Measurements from ENCODE around the gene C6orf62. TPM values are rescaled to one million over a fixed set of nuclear protein-coding genes. Genes with fewer than 3 reads are reported as not detected.

Gene C6orf62
- polyA plus RNA-seq, 1 donor from 2014 or later: 105 TPM

GRCh38 chr6:24659561-24659960 lies 59.4 kb downstream of the C6orf62 start:
- peaks cover 9% of the 10 kb centered on the region for H3K36me3 ChIP-seq (ENCODE audit: insufficient read depth, low read length)
- no peaks in the 10 kb centered on the region for H4K20me1 ChIP-seq (ENCODE audit: insufficient read depth)
- H3F3A ChIP-seq (ENCODE audit: insufficient read depth, low read length, poor library complexity, severe bottlenecking): no peaks in the 10 kb centered on the region
- H3K9me2 ChIP-seq (ENCODE audit: insufficient read depth, low read length): no peaks in the 10 kb centered on the region
- TF ChIP-seq REST (IDR thresholded peaks at IDR 0.05; ENCODE audit: borderline replicate concordance): no peak
- TF ChIP-seq CTCF (IDR thresholded peaks at IDR 0.05; ENCODE audit: poor library complexity, severe bottlenecking): no peak
- TF ChIP-seq MXI1 (conservative IDR thresholded peaks at IDR 0.05; ENCODE audit: poor library complexity, severe bottlenecking): no peak
- no peak for TF ChIP-seq SMC3 (conservative IDR thresholded peaks at IDR 0.05; ENCODE audit: poor library complexity)
- no peak for TF ChIP-seq POLR2AphosphoS5 (IDR thresholded peaks at IDR 0.05)
- TF ChIP-seq EZH2 (IDR thresholded peaks at IDR 0.05; ENCODE audit: borderline replicate concordance, insufficient read depth, low read length, poor library complexity, severe bottlenecking): no peak
- no peak for TF ChIP-seq EP300 (conservative IDR thresholded peaks at IDR 0.05; ENCODE audit: poor library complexity, severe bottlenecking)
- TF ChIP-seq TAF1 (IDR thresholded peaks at IDR 0.05; ENCODE audit: low read depth): no peak
- no peak for TF ChIP-seq RAD21 (conservative IDR thresholded peaks at IDR 0.05)
- no peaks in the 10 kb centered on the region for H3K27me3 ChIP-seq (ENCODE audit: insufficient read depth, low read depth, low read length)
- H3K4me2 ChIP-seq (ENCODE audit: low read length): no peak overlapping the region
- no peaks in the 10 kb centered on the region for H3K9me3 ChIP-seq (ENCODE audit: low read length)
- H3K4me3 ChIP-seq (ENCODE audit: low read length): no peak overlapping the region
- no peak overlapping the region for H2AFZ ChIP-seq (ENCODE audit: low read depth, low read length)
- H3K9ac ChIP-seq (ENCODE audit: low read length): no peak overlapping the region
- H3K27ac ChIP-seq (ENCODE audit: low read length): no peak overlapping the region
- H3K79me2 ChIP-seq (replicated peaks; ENCODE audit: insufficient read depth, low read length): peaks cover 26% of the 10 kb centered on the region

- H3K4me3 ChIP-seq (ENCODE audit: low read length): no peak overlapping the region
These were observed 60.1 kb downstream of the C6orf62 start for GRCh38 chr6:24658573-24659560.

More at GRCh38 chr6:24658573-24659560, 60.1 kb downstream of the C6orf62 start:
- no peaks in the 10 kb centered on the region for H3K27me3 ChIP-seq (ENCODE audit: insufficient read depth, low read depth, low read length)
- peaks cover 19% of the 10 kb centered on the region for H3K79me2 ChIP-seq (replicated peaks; ENCODE audit: insufficient read depth, low read length)
- H3K27ac ChIP-seq (ENCODE audit: low read length): no peak overlapping the region
- no peak for TF ChIP-seq EP300 (conservative IDR thresholded peaks at IDR 0.05; ENCODE audit: poor library complexity, severe bottlenecking)
- TF ChIP-seq SMC3 (conservative IDR thresholded peaks at IDR 0.05; ENCODE audit: poor library complexity): no peak
- TF ChIP-seq TAF1 (IDR thresholded peaks at IDR 0.05; ENCODE audit: low read depth): no peak
- no peak for TF ChIP-seq MXI1 (conservative IDR thresholded peaks at IDR 0.05; ENCODE audit: poor library complexity, severe bottlenecking)
- TF ChIP-seq EZH2 (IDR thresholded peaks at IDR 0.05; ENCODE audit: borderline replicate concordance, insufficient read depth, low read length, poor library complexity, severe bottlenecking): no peak
- TF ChIP-seq CTCF (IDR thresholded peaks at IDR 0.05; ENCODE audit: poor library complexity, severe bottlenecking): no peak
- TF ChIP-seq RAD21 (conservative IDR thresholded peaks at IDR 0.05): no peak
- TF ChIP-seq POLR2AphosphoS5 (IDR thresholded peaks at IDR 0.05): no peak
- TF ChIP-seq REST (IDR thresholded peaks at IDR 0.05; ENCODE audit: borderline replicate concordance): no peak
- H3K9ac ChIP-seq (ENCODE audit: low read length): no peak overlapping the region
- no peaks in the 10 kb centered on the region for H4K20me1 ChIP-seq (ENCODE audit: insufficient read depth)
- peaks cover 11% of the 10 kb centered on the region for H3K36me3 ChIP-seq (ENCODE audit: insufficient read depth, low read length)
- no peaks in the 10 kb centered on the region for H3K9me2 ChIP-seq (ENCODE audit: insufficient read depth, low read length)
- H3K4me2 ChIP-seq (ENCODE audit: low read length): no peak overlapping the region
- H2AFZ ChIP-seq (ENCODE audit: low read depth, low read length): no peak overlapping the region
- H3K9me3 ChIP-seq (ENCODE audit: low read length): no peaks in the 10 kb centered on the region
- H3F3A ChIP-seq (ENCODE audit: insufficient read depth, low read length, poor library complexity, severe bottlenecking): no peaks in the 10 kb centered on the region
